Fibroblast of skin of scalp (primary cell): ENCODE data around the gene FCN2.
"Not testable (repeated sequence)": the region's sequence is repeated elsewhere in the genome, so short reads cannot be mapped to it uniquely, and the experiment has no call there.

ENCODE experiments used
- DNase-seq: peaks from one replicate; pipeline ENCODE4 v3.0.0-alpha.2; 2013

The FCN2 gene

GRCh38 chr9:134847752-134848432 is 32.7 kb upstream of the FCN2 start:
- DNase-seq = peak; percentile 44

GRCh38 chr9:134848504-134848903 is 32.1 kb upstream of the FCN2 start:
- peak; percentile 37 for DNase-seq

GRCh38 chr9:134850611-134851010 is 30.0 kb upstream of the FCN2 start:
- no peak for DNase-seq

GRCh38 chr9:134851020-134851419 is 29.6 kb upstream of the FCN2 start:
- DNase-seq = no peak

- no peak for DNase-seq
Observed at GRCh38 chr9:134852906-134853654, 27.5 kb upstream of the FCN2 start.

GRCh38 chr9:134853893-134854292 is 26.7 kb upstream of the FCN2 start:
- no peak for DNase-seq

- DNase-seq = no peak
Observed at GRCh38 chr9:134854541-134854981, 26.0 kb upstream of the FCN2 start.

GRCh38 chr9:134855231-134855899 is 25.2 kb upstream of the FCN2 start:
- no peak for DNase-seq

- no peak for DNase-seq
Observed at GRCh38 chr9:134855900-134856377, 24.7 kb upstream of the FCN2 start.

- not testable (repeated sequence) for DNase-seq
Observed at GRCh38 chr9:134857451-134857850, 23.2 kb upstream of the FCN2 start.

GRCh38 chr9:134858051-134858841 is 22.4 kb upstream of the FCN2 start:
- DNase-seq = peak; percentile 75

- no peak for DNase-seq
Observed at GRCh38 chr9:134860510-134860909, 20.1 kb upstream of the FCN2 start.

GRCh38 chr9:134861595-134862334 is 18.8 kb upstream of the FCN2 start:
- no peak for DNase-seq

- DNase-seq = no peak
Observed at GRCh38 chr9:134863306-134863902, 17.2 kb upstream of the FCN2 start.

GRCh38 chr9:134863941-134864820 is 16.4 kb upstream of the FCN2 start:
- DNase-seq = peak; percentile 55

- no peak for DNase-seq
Observed at GRCh38 chr9:134864821-134865190, 15.8 kb upstream of the FCN2 start.

- no peak for DNase-seq
Observed at GRCh38 chr9:134867917-134868750, 12.5 kb upstream of the FCN2 start.

- no peak for DNase-seq
Observed at GRCh38 chr9:134868751-134869553, 11.7 kb upstream of the FCN2 start.
